Osteoblast (primary cell): ENCODE data around the gene PRXL2B. TPM values are rescaled to one million over a fixed set of nuclear protein-coding genes. Genes with fewer than 3 reads are reported as not detected.

Source experiments
- DNase-seq: peaks from one replicate; pipeline ENCODE4 v3.0.0; 2011; ENCODE audit warnings: low spot score, mixed read lengths; ENCODE audit not compliant: insufficient read length; ENCODE audit errors: missing footprints
- H2AFZ ChIP-seq: 2 replicates; pipeline ENCODE4 v1.6.0; 2011; ENCODE audit warnings: mild to moderate bottlenecking, low read length
- H3K27ac ChIP-seq: 2 replicates; pipeline ENCODE4 v1.5.1; 2011; ENCODE audit warnings: mild to moderate bottlenecking, low read depth, low read length, moderate library complexity
- H3K27me3 ChIP-seq: 2 replicates; pipeline ENCODE4 v1.6.0; 2012; ENCODE audit warnings: mild to moderate bottlenecking, control low read depth, inconsistent platforms, low read length, moderate library complexity; ENCODE audit not compliant: insufficient read depth
- H3K36me3 ChIP-seq: 2 replicates; pipeline ENCODE4 v1.5.1; 2011; ENCODE audit warnings: mild to moderate bottlenecking, low read length, control low read depth, moderate library complexity; ENCODE audit not compliant: insufficient read depth
- H3K4me1 ChIP-seq: 2 replicates; pipeline ENCODE4 v1.5.1; 2011; ENCODE audit warnings: mild to moderate bottlenecking, low read length, control low read depth, moderate library complexity; ENCODE audit not compliant: insufficient read depth
- H3K4me2 ChIP-seq: 2 replicates; pipeline ENCODE4 v1.6.0; 2011; ENCODE audit warnings: mild to moderate bottlenecking, low read length; ENCODE audit not compliant: insufficient read depth
- H3K4me3 ChIP-seq: fragments of 200-600 bp; sonication (generic); 3 replicates; pipeline ENCODE4 v1.5.1; 2012; ENCODE audit warnings: mild to moderate bottlenecking, low read length, inconsistent platforms; ENCODE audit not compliant: insufficient read depth
- H3K79me2 ChIP-seq: 2 replicates; pipeline ENCODE4 v1.6.0; 2012; ENCODE audit warnings: mild to moderate bottlenecking, low read length, control low read depth, inconsistent platforms; ENCODE audit not compliant: insufficient read depth
- H3K9me3 ChIP-seq: 2 replicates; pipeline ENCODE4 v1.5.1; 2011; ENCODE audit warnings: low read depth, low read length, control low read depth
- H4K20me1 ChIP-seq: 2 replicates; pipeline ENCODE4 v1.6.0; 2012; ENCODE audit warnings: mild to moderate bottlenecking, low read length, control low read depth; ENCODE audit not compliant: insufficient read depth
- total RNA-seq: library from RNA; depleted of rRNA; stranded (reverse); fragments of >200 nt; gene quantifications from 2 replicates; pipeline ENCODE4 v1.2.3, GENCODE V29; 2012
- TF ChIP-seq, protein P1 (sequence below): IDR thresholded peaks from 2 replicates; pipeline ENCODE4 v1.5.1; 2011; ENCODE audit warnings: mild to moderate bottlenecking, low read depth, low read length, moderate library complexity; ENCODE audit errors: extremely low read depth

Gene PRXL2B
- total RNA-seq, 1 donor = 8.0 TPM

DNA sequence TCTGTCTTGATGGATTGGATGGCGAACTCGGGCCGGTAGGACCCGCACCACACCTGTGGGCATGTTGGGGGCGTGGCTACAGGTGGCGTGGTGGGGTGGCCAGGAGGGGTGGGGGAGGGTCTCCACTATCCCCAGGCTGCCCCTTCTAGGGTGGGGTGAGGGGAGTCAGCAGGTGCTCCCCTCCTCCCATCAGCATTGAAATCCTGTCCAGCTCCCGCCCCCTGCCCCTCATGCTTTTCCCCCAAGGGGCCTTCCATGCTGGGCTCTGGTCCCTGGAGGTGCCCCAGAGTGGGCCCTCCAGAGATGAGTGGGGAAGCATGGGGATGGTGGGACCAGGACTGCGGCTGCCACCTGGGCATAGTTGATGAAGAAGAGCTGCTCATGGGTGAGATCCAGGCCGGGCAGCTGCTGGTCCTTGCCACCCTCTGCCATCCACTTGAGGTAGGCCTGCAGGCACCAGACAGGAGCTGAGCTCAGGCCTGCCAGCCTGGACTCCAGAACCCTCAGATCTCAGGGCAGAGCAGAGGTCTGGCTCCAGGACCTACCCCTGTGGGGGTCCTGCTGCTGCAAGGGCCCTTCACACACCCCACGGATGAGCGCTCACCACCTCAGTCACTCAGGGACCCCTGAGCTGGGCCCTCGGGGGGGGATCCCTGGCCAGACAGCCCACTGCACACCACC is 5.1 kb downstream of the PRXL2B start:
- no peaks in the 10 kb centered on the region for H4K20me1 ChIP-seq
- H2AFZ ChIP-seq = no peak overlapping the region
- H3K27ac ChIP-seq = no peak overlapping the region
- no peaks in the 10 kb centered on the region for H3K36me3 ChIP-seq
- DNase-seq = peak; percentile 86
- peaks cover 4% of the 10 kb centered on the region for H3K79me2 ChIP-seq
- H3K27me3 ChIP-seq = no peaks in the 10 kb centered on the region
- H3K4me2 ChIP-seq = no peak overlapping the region
- H3K9me3 ChIP-seq = no peaks in the 10 kb centered on the region
- no peaks in the 10 kb centered on the region for H3K4me1 ChIP-seq
- H3K4me3 ChIP-seq = no peak overlapping the region
- TF ChIP-seq, protein P1, sequence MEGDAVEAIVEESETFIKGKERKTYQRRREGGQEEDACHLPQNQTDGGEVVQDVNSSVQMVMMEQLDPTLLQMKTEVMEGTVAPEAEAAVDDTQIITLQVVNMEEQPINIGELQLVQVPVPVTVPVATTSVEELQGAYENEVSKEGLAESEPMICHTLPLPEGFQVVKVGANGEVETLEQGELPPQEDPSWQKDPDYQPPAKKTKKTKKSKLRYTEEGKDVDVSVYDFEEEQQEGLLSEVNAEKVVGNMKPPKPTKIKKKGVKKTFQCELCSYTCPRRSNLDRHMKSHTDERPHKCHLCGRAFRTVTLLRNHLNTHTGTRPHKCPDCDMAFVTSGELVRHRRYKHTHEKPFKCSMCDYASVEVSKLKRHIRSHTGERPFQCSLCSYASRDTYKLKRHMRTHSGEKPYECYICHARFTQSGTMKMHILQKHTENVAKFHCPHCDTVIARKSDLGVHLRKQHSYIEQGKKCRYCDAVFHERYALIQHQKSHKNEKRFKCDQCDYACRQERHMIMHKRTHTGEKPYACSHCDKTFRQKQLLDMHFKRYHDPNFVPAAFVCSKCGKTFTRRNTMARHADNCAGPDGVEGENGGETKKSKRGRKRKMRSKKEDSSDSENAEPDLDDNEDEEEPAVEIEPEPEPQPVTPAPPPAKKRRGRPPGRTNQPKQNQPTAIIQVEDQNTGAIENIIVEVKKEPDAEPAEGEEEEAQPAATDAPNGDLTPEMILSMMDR = no peak

DNA sequence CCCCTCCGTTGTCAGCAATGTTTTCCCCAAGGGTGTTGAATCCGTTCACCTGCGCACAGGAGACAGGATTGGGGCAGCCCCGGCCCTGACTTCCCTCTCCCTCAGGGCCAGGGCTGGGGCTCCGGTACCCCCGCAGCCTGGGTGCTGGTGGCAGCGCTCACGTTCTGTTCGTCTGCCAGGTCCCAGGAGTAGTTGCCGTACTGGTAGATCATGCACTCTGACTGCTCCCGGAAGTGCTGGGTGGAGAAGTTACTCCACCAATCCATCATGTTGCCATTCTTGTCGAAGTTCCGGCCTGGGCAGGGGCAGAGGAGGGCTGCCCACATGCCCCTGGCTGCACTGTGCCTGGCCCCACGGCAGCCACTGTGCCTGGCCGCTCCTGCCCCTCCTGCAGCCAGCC is 6.1 kb downstream of the PRXL2B start:
- Histone ChIP-seq H3K36me3 (no peaks in the 10 kb centered on the region), H3K79me2 (no peaks in the 10 kb centered on the region), H2AFZ (no peak overlapping the region), H3K27ac (no peak overlapping the region), H3K9me3 (no peaks in the 10 kb centered on the region), H4K20me1 (no peaks in the 10 kb centered on the region), H3K4me2 (no peak overlapping the region), H3K4me3 (no peak overlapping the region), H3K4me1 (no peaks in the 10 kb centered on the region), H3K27me3 (no peaks in the 10 kb centered on the region)
- DNase-seq = peak; percentile 58
- TF ChIP-seq, protein P1 = no peak

DNA sequence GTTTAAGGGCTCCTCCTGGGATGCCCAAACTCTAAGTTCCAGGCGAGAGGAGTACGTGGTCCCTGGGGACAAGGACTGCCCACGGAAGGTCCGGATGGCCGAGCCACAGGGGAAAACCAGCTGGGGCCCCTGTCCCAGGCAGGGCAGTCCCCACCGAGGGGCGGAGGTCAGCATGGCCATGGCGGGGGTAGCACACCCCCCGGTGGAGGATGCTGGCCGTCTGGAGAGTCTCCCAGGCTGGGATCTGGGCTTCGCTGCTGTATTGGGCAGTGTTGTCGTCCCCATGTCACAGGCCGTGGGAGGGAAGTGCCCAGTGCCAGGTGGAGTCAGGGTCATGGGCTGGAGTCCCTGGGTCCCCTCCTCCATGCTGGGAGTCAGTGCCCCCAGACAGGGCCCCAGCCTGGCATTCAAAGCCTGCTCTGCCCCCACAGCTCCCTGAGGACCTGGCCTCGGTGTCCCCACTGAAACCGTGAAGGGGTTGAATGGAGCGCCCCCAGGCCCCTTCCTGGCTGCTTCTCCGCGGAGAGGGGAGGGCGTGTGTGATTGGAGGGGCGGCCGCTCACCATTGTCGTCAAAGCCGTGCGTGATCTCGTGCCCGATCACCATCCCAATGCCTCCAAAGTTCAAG is 6.8 kb downstream of the PRXL2B start:
- peak; percentile 75 for DNase-seq
- H3K4me2 ChIP-seq = peak overlapping the region; percentile 70
- TF ChIP-seq, protein P1 = no peak
- no peaks in the 10 kb centered on the region for H3K79me2 ChIP-seq
- H3K36me3 ChIP-seq = no peaks in the 10 kb centered on the region
- H3K4me1 ChIP-seq = no peaks in the 10 kb centered on the region
- H3K4me3 ChIP-seq = no peak overlapping the region
- no peaks in the 10 kb centered on the region for H3K9me3 ChIP-seq
- no peak overlapping the region for H2AFZ ChIP-seq
- no peaks in the 10 kb centered on the region for H3K27me3 ChIP-seq
- H4K20me1 ChIP-seq = no peaks in the 10 kb centered on the region
- H3K27ac ChIP-seq = no peak overlapping the region

DNA sequence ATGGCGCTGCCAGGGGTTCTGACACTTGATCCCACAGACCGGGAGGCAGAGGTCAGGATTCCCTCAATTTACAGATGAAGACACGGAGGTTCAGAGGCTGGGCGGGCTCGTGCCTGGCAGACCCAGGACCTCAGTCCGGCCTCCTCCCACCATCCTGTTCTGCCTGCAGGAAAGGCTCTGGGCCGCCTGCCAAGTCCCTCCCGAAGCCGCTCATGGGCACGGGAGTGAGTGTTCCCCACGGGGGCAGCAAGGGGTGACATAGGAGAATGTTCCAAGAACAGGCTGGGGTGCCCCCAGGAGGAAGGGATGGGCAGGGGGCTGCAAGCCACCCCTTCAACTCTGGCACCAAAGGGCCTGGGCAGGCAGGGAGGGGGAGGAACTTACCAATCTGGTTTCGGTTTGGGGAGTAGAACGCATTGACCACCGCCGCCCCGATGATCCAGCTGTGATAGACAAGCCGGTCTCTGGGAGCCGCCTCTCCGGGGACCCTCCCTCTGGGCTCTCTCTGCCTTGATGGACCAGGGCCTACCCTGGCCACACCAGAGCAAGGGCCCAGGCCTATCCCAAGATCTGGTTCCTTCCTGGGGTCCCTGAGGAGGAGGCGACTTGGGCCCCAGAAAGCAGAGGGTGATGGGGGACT is 7.5 kb downstream of the PRXL2B start:
- no peaks in the 10 kb centered on the region for H3K27me3 ChIP-seq
- peak overlapping the region; percentile 54 for H2AFZ ChIP-seq
- no peaks in the 10 kb centered on the region for H3K79me2 ChIP-seq
- DNase-seq = peak; percentile 96
- peak overlapping the region; percentile 70 for H3K4me2 ChIP-seq
- H4K20me1 ChIP-seq = no peaks in the 10 kb centered on the region
- H3K4me1 ChIP-seq = no peaks in the 10 kb centered on the region
- no peak overlapping the region for H3K27ac ChIP-seq
- H3K9me3 ChIP-seq = no peaks in the 10 kb centered on the region
- TF ChIP-seq, protein P1 = no peak
- H3K36me3 ChIP-seq = no peaks in the 10 kb centered on the region
- peak overlapping the region; percentile 60 for H3K4me3 ChIP-seq
